A673 (cell line): ENCODE data around the gene AGBL4.

Experiments
- EZH2 ChIP-seq: fragments of 200-600 bp; sonication (generic); IDR thresholded peaks from 2 replicates; pipeline ENCODE4 v1.6.1; 2017; ENCODE audit warnings: borderline replicate concordance, low read depth, mild to moderate bottlenecking, mixed read lengths, antibody characterized with exemption, low read length; ENCODE audit not compliant: poor library complexity, severe bottlenecking
- TF ChIP-seq, protein P1 (sequence below): fragments of 300-800, 200-600 bp; sonication (generic); conservative IDR thresholded peaks from 2 replicates; pipeline ENCODE4 v1.5.1; 2017; ENCODE audit warnings: low read depth, mild to moderate bottlenecking, antibody characterized with exemption, low read length, moderate library complexity, mixed read lengths

DNA sequence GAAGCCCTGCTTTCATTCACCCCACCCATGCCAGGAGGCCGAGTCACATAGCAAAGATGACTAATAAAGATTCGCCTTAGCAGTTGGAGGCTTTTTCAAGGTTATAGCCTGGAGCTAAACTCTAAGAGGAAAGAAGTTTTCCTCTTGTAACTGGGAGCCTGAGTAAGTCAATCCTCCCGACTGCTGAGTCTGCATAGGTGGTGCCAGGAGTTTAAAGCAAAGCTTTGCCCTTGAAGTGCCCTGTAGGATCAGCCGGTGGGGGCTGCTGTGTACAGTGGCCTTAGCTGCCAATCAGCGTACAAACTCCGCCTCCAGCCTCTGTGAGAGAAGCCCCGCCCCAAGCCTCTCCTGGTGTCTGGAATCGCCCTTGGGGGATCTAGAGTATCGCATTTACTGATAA, 1404.2 kb downstream of the AGBL4 start:
- TF ChIP-seq, protein P1, sequence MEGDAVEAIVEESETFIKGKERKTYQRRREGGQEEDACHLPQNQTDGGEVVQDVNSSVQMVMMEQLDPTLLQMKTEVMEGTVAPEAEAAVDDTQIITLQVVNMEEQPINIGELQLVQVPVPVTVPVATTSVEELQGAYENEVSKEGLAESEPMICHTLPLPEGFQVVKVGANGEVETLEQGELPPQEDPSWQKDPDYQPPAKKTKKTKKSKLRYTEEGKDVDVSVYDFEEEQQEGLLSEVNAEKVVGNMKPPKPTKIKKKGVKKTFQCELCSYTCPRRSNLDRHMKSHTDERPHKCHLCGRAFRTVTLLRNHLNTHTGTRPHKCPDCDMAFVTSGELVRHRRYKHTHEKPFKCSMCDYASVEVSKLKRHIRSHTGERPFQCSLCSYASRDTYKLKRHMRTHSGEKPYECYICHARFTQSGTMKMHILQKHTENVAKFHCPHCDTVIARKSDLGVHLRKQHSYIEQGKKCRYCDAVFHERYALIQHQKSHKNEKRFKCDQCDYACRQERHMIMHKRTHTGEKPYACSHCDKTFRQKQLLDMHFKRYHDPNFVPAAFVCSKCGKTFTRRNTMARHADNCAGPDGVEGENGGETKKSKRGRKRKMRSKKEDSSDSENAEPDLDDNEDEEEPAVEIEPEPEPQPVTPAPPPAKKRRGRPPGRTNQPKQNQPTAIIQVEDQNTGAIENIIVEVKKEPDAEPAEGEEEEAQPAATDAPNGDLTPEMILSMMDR, result no peak
- TF ChIP-seq EZH2, result no peak
